Stimulated activated CD8-positive, alpha-beta memory T cell treated with anti-CD3 and anti-CD28 coated beads, Interleukin-15, amount 100 ng/mL, for 24 hours (primary cell): ENCODE data around the gene FGR.

Experiments
- DNase-seq: peaks from one replicate; pipeline ENCODE4 v3.0.0-alpha.2; 2020; ENCODE audit warnings: low read depth

Gene FGR

DNA sequence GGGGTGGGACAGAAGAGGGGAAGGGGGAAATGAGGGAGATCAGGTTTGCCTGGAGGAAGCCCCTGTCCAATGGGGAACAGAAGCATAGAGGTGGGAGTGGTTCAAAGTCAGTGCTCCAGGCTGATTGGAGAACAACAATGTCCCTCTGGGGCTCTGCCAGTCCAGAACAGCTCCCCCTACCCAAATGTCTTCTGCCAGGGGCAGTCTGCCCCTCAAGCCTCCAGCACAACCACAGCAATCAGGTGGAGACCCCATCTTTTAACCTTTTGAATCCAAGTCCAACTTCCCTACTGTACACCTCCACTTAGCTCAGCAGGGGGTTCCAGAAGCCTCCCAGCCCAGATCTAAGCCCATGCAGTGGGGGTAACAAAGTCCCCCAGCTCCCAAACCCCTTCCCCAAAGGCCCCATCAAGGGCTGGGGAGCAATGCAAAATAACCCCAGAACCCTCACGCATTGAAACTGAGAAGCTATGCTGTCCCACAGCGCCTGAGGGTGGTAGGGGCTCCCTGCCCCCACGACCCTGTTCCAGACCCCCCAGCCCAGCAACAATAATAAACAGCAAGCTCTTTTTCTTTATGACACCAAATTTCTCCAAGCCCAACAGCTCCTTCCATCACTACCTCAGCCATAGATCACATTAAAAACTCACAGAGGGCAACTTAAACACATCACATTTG is 34.3 kb downstream of the FGR start:
- no peak for DNase-seq

DNA sequence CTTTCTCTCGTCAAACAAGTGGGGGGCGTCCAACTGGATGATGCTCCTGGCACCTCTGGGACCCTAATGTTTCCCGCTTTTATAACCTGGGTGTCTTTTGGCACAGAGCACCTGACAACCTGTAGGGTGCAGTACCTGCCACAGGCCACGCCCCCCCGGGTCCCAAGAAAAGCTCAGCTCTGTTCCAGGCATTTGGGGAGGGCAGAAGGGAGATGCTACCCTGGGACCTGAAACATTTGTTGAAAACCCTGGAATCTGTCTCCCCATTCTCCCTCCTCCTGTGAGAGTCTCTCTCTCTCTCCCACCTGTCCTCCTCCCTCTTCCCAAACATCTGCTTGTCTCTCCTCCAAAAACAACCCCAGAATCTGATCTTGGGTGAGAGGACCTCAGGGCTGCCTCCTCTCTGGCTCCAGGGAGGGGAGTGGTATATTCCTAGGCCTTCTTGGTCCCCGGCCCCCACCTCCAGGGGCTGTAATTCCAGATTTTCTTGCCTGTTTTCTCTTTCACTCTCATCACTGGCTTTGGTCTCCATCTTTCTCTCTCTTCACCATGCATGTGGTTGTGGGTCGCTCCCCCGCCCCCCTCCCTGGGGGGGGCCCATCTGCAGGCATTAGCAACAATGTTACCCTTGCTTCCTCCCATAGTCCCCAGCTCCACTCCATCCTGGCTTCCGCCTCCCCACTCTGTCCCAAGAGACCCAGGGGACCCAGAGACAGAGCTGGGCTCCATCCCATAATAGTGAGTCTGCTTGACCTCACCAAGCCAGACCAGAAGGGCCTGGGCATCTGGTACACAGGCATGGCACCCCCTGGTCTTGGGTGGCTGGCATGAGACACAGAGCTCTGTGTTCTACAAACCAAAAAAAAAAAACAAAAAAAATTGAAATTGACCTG is 35.1 kb downstream of the FGR start:
- no peak for DNase-seq

DNA sequence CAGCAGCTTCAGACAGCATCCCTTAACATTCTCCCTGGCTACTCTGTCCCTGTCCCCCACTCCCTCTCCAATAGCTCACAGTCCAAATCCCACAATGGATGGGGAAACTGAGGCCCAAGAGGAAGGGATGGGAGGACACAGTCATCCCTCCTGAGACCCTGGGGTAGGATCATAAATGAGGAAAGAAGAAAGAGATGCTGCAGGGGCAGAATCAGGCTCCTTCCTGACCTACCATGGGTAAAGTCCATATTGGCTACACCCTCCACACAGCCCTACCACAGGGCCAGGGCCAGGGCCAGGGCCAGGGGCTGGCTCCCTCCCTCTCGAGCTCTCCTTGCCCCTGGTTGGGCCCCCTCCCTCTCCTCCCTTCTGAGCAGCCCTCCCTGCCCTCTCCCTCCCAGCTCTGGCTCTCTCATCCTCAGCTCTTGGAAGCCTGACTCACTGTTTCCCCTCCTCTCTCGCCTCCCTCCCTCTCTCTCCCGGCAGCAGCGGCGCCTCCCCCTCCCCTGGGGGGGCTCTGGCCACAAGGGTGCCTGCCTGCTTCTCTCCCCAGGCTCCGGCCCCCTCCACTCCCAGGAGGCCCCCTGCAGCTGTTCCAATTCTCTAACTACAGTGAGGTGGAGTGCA is 36.0 kb downstream of the FGR start:
- DNase-seq, result no peak

DNA sequence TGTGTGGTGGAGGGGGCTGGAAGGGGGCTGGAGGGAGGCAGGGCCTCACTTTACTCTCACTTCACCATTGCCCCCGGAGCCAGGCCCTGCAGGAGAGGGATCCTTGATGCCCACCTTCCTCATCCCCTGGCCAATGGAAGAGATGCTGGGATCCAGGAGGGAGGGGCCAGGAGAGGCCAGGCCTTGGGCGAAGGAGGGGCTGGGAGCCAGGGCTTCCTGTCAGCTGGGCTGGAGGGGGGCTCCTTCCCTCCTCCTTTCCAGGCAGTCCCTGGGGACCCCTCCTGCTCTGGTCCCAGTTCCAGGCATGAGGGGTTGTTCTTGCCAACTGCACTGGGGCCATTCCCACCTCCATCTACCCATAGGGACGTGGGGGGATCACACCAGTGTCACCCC is 36.7 kb downstream of the FGR start:
- DNase-seq, result no peak

DNA sequence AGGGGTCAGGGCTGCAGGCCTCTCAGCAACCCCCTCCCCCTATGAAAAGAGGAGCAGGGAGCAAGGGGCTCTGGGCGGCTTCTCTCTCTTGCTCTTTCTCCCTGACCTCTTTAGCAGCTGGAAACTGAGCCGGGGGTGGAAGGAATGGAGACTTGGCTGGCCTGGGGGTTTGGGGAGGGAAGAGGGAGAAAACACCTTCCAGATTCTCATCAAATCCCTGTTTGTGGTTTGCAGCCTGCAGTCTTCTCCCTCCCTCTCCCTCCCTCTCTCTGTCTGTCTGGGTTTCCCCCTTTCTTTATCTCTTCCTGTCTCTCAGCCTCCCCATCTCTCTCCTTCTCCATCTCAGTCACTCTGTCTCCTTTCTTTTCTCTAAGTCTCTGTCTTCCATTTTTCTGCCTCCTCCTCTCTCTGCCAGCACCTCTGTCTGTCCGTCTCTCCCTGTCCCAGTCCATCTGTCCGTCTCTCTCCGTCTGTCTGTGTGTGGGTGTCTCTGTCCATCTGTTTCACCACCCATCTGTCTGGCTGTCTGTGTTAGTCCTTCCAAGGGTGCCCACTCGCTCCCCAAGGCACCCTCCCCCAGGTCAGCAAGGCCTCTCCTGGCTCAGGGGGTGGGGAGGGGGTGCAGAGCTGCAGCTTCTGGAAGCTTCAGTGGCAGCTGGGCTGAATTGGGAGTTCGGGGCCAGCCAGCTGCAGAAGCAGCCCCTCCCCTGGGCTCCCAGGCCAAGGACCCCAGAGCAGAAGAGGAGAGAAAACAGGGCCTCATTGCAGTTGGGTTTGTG is 37.3 kb downstream of the FGR start:
- no peak for DNase-seq

DNA sequence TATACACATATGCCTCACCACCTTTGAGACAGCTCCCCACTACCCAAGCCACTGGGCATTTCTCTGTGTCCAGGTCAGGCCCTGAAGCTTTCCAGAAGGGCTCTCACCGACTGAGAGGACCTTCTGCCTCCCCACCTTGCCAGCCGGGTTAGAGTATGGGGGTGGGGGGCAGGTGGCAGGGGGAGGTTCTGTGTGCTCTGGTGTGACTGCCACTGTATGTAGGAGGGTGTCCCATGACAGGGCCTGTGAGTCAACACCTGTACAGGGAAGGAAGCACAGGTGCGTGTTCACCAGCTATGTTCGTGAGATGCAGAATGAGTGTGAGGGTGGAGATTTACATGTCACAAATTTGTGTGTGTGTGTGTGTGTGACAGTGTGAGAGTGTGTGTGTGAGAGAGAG is 38.0 kb downstream of the FGR start:
- DNase-seq, result no peak

DNA sequence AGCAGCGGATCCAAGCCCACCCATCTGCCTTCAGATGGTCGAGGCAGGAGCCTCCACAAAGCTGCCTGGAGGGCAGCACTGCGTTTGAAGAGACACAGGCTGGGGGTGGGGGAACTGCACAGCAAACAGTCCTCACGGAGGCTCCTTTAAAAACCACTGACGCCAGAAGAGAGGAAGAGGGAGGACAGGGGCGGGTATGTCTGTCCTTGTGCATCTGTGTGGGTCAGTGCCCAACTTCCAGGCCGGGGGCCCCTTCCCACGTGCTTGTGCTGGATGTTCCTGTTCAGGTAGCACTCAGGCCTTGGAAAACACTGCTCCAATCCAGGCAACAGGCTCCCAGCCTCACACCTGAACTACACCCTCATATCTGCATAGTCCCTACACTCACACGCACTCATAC is 38.7 kb downstream of the FGR start:
- no peak for DNase-seq

DNA sequence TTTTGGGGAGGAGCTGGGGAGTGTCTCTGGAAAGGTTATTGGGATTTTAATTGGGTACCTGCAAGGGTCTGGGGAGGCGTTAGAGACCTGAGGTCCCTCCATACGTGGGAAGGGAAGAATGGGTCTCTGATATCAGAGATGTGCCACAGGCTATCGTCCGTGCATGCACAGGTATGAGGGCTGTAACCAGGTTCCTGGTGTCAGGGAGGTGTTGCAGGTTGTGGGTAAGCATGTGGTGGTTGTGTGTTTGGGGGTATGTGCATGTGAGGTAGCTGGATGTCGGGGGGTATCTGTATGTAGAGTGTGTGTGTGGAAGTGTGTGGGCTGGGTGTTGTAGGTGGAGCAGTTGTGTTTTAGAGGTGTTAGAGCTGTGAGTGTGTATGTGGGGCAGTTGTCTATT is 39.4 kb downstream of the FGR start:
- DNase-seq, result no peak

DNA sequence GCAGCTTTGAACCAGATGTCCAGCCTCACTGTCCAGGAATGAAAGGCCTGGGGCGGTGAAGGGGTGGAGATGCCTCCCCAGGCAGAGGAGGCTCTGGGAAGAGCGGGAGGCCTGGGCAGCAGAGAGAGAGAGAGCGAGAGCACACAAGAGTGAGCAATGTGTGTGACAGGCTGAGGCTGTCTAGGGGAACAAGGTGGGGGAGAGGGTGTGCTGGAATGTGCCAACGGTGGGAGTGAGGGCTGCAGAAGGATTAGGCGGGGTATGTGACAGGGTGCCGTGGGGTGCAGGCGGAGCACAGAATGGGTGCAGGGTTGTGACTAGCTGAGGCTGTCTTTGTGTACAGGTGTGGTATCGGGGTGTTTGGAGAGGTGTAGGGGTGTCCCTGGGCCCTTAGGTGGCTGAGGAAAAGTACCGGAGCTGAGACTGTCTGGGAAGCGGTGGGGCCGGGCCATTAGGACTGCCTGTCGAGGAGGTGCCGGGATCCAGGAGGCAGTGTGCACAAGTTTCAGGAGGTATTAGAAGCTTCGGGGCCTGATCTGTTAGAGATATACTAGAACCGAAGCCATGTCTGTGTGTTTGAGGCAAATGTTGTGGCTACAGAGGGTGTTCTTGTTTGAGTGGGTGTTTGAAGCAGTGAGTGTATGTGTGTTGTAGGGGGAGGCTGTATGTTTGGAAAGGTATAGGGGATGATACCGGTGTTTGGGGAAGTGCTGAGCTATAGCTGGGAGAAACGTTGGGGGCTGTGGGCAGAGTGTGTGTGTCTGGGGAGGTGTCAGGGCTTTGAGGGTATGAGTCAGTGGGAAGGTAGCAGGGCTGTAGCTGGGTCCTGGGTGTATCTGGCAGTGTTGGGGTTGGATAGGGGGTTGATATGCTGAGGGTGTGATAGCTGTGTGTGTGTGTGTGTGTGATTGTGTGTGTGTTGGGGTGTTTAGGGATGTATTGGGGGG is 40.1 kb downstream of the FGR start:
- DNase-seq, result no peak

DNA sequence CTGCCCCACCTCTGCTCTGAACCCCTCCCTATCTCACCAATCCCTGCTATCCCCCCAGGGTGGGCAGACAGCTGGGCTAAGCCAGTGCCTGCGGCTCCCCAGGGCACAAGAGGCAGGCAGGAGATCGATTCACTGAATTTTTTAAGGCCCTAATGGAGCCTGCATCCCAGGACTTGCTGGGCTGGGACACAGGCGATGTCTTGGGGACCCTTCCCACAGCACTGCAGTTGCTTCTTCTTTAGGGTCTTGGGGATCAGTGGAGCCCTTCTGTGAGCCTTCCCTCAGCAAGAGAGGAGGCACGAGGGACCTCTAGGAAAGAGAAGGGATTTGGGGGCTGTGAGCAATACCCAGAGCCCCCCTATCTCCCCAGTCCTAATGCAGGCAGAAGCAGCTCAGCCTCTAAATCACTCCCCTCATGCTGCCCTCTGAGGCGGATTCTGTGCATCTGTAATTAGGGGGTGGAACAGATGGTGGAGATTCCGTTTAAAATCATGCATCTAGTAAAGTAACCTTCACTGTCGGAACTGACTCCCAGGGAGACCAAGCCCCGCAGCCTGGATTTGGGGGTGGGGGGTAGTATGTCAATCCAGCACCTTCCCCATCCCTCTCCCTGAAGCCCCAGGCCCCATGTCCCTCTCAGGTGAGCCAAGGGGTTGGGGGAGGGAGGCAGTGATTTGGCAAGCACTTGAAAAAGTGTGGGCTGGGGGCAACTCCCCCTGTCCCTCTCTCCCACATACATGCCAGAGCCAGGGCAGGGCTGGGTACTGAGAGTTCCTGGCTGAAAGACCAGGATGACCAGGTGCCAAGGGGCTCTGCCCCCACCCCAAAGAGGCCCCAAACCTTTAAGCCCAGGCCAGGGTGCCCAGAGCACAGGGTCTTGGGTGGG is 41.1 kb downstream of the FGR start:
- DNase-seq, result no peak

DNA sequence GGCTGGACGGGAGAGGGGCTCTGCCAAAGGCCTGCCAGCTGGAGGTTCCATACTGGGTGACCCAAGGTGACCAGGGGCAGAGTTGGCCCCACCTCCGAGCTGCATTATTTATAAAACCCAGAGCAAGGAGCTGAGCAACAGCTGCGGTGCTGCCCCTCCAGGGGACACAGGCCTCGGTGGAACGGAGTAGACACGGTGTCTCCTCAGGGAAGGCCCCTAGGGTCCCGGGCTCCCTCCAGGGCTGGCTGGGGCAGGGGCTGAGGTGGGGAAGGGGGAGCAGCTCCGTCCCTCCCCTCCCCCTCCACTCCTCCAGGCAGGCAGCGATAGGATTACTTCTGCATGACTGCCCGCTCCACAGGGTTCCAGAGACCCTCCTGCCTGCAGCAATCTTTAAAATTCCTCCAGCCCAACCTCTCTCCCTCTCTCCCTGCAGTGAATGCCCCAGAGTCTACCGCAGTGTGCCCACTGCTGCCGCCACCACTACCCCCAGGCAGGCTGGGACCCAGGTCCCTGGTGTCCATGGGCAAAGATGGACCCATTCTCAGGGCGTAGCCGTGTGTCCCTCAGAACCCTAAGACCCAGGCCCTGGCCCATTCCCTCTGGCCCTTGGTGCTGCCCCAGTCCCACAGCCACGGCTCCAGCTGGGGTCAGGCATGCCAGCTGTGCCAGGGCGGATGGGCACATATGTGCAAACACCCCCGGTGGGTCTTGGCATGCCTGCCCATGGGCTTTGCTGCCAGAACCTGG is 41.9 kb downstream of the FGR start:
- DNase-seq, result no peak

DNA sequence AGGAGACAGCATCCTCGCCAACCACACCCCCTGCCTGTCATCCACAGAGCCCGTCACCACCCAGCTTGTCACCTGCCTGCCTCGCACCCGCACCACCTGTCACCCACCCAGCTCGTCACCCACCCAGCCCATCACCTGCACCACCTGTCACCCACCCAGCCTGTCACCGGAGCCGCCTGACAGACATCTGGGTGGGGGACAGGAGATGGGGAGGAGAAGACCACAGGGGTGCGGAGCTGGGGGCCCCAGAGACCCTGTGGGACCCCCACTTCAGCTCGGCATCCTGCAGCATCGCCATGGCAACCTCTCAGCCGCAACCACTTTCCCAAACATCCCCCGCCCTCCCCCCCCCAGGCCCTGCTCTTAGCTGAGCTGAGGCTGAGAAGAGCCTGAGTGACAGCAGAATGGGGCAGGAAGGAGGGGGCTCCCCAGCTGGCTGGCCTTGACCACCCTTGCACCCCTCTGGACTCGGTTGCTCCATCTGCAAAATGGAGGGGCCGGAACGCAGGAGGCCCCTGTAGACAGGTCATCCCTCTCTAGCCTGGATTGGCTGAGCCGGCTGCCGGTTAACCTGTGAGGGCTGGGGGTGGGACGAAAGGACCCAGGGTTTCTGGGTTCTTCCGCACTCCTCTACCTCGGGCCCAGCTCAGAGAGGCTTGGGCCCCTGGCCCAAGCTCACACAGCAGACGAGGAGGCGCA is 42.6 kb downstream of the FGR start:
- no peak for DNase-seq

DNA sequence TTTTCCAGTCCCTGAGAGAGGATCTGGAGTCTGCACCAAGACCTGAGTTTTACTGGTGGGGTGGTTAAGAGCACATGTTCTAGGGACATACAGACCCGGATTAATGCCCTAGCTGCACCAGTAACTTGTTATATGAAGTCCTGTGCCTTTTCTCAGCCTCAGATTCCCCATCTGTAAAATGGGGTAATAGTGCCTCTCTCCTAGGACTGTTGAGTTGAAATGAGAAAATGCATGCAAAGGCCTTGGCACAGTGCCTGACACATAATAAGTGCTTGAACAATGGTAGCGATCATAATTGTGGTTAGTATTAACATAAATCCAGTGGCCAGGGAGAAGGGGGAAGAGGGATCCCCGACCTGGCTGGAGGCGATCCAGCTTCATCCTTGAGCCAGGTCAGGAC is 43.4 kb downstream of the FGR start:
- no peak for DNase-seq

DNA sequence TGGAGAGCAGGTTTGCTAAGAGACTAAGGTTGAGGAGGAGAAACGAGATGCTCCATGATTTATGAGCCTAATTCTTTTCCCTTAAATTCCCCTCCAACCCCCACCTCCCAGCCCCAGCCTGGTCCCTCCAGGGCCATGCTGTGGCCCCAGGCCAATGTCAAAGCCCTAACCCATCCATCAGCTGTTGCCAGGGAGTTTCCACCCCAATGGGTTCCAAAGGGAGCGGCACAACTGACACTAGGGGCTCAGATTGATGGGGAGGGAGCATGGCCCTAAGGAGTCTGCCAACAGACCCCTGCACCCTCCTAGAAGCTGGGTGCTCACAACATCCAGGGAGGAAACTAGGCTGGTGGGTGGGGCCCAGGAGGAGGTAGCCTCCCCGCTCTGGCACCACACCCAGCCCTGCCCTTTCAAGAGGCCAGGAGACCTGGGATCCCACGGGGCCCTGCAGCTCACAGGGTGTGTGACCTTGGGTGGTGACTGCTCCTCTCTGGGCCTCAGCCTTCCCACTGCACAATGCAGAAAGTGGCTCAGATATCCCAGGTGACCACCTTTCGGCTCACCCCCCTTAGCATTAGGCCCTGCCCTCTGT is 44.0 kb downstream of the FGR start:
- DNase-seq, result no peak

DNA sequence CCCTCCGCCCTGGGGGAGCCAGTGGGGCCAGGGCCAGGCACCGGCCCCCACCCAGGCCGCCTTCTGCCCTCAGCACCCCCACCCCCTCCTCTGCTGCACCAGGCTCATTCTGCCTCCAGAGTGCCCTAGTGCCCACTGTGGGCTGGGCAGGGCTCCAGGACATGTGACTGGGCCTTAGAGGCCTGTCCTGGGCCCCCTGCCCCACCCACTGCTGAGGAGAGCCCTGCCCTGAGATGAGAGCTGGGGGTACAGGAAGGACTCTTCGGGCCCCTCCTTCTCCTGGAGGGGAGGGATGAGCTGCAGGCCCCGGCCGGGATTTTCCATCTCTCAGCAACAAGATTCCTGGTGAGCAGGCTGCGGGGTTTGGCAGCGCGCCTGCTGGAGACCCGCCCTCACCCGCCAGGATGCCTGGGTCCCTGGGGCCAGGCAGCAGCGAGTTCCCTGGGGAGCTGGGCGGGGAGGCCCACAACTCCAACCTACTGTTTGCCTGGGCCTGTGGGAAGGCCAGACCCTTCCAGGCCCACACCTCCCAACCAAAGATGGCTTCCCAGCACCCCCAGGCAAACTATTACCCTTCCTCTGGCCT is 45.1 kb downstream of the FGR start:
- DNase-seq, result no peak

DNA sequence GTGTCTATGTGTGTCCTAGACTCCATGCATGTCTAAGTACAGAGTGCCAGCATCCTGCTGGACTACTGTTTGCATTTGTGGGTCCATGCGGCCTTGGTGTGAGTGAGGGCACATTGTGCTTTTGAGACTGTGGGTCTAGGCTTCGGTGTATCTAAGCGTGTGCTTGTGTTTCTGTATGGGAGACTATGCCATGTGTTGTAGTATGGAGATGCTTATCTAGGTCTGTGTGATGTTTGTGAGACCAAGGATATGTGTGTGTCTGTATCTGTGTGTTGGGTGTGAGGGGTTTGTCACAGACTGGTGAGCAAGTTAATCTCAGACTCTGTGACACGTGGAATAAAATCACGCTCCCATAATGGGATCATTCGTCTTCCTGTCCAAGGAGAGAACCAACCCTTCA is 45.5 kb downstream of the FGR start:
- DNase-seq, result no peak

DNA sequence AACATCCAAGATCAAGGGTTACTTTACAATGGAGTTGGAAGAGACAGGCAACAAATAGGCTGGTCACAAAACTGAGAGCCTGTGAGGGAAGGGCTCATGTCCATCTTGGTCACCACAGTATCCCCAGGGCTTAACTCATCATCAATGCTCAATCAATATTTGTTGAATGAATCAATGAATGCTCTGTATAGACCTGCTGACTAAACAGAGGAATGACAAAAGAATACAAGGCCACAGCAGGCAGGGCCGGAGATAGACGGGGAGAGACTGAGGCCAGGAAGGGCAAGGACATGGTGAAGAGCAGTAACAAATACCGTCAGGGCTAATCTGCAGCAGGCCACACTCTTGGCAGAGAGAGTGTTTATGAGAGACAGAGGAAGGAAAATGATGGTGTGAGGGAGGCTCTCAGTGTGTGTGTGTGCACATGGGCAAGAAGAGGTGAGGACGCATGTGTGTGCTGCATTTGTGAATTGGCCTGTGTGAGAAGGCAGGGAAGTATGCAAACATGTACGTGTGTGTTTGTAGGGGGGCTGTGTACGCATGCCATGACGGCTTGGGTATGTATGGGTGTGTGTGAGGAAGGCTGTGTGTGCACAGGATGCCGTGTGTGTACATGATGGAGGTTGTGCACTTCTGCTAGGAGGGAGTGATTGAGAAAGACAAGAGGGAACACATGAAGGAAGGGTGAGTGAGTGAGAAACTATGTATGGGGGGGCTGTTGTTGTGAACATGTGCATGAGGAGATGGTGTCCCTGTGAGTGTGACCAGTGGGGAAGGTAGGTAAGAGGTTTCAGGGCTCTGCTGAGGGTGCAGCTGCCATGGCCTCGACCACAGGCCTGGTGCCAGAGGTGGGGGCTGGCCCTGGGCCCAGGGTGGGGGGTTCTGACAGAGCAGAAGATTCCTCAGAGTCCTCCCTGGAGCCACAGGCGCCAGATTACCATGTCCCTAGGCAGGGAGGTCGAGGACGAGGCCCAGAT is 46.4 kb downstream of the FGR start:
- DNase-seq, result no peak
